Stimulated activated CD8-positive, alpha-beta memory T cell treated with anti-CD3 and anti-CD28 coated beads, Interleukin-4, amount 100 ng/mL, for 4 hours (primary cell): ENCODE measurements around the gene ABHD2.
"Not testable (repeated sequence)": the region's sequence is repeated elsewhere in the genome, so short reads cannot be mapped to it uniquely, and the experiment has no call there.

Source experiments
- DNase-seq, 2 donors: peaks; one replicate each; pipeline ENCODE4 v3.0.0-alpha.2; 2020; ENCODE audit warnings: low read depth in 2 of 2, low spot score in 1 of 2

Gene ABHD2

GRCh38 chr15:89087830-89088604 lies at the start of gene ABHD2:
TSS of gene ABHD2 (plus strand) at chr15:89088456. CDS start at chr15:89116328, 27,872 bp downstream.
- peak; percentile 94 to 95 for DNase-seq

GRCh38 chr15:89039142-89039541 lies 49.1 kb upstream of the ABHD2 start:
- DNase-seq = no peak

GRCh38 chr15:89041507-89041906 lies 46.7 kb upstream of the ABHD2 start:
- no peak for DNase-seq

- no peak for DNase-seq
Measured at GRCh38 chr15:89042387-89042786, 45.9 kb upstream of the ABHD2 start.

- no peak for DNase-seq
Measured at GRCh38 chr15:89043031-89044002, 44.9 kb upstream of the ABHD2 start.

GRCh38 chr15:89049016-89049666 lies 39.1 kb upstream of the ABHD2 start:
- DNase-seq = not testable (repeated sequence)

GRCh38 chr15:89051875-89052274 lies 36.4 kb upstream of the ABHD2 start:
- no peak for DNase-seq

- no peak for DNase-seq
Measured at GRCh38 chr15:89052474-89052873, 35.8 kb upstream of the ABHD2 start.

- DNase-seq = no peak
Measured at GRCh38 chr15:89054873-89055272, 33.4 kb upstream of the ABHD2 start.

- peak; percentile 61 to 80 for DNase-seq
Measured at GRCh38 chr15:89057506-89058133, 30.6 kb upstream of the ABHD2 start.

GRCh38 chr15:89058376-89058775 lies 29.9 kb upstream of the ABHD2 start:
- DNase-seq = no peak

GRCh38 chr15:89058876-89059405 lies 29.3 kb upstream of the ABHD2 start:
- DNase-seq = no peak

- DNase-seq = no peak
Measured at GRCh38 chr15:89066280-89066679, 22.0 kb upstream of the ABHD2 start.

GRCh38 chr15:89067751-89068150 lies 20.5 kb upstream of the ABHD2 start:
- DNase-seq = no peak

GRCh38 chr15:89068325-89068784 lies 19.9 kb upstream of the ABHD2 start:
- DNase-seq = peak in 1 of 2 donors; percentile 46

GRCh38 chr15:89070197-89071124 lies 17.8 kb upstream of the ABHD2 start:
- no peak for DNase-seq

GRCh38 chr15:89071471-89071870 lies 16.8 kb upstream of the ABHD2 start:
- DNase-seq = no peak

GRCh38 chr15:89072277-89072869 lies 15.9 kb upstream of the ABHD2 start:
- DNase-seq = no peak

GRCh38 chr15:89074402-89075012 lies 13.7 kb upstream of the ABHD2 start:
- no peak for DNase-seq
